NCI-H1105 treated with DMSO at 0.1 percent for 48 hours (cell line): Measurements from ENCODE around the gene BIN1.

Experiments used
- DNase-seq: peaks from one replicate; lab custom pipeline; 2025; lab: John Stamatoyannopoulos, UW

Gene BIN1

GRCh38 chr2:127020536-127020935 lies 86.4 kb downstream of the BIN1 start:
- no peak for DNase-seq

DNA sequence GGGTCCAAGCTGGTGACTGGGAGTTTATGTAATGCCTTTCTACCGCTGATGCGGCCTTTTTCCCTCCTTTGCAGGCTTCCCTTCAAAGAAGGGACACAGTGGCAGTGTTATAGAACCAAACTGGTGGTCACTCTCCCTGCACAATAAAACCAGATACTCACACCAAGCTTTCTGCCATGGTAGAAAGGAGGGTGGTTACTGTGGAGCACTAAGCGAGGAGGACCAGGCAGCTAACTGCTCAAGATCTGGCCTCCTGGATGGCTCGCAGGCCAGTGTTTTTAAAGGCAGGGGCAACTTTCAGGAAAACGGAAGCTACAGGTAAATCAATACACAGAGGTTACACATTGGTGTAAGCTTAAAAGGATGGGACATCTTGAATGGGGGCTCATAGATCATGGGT lies 89.4 kb downstream of the BIN1 start:
- DNase-seq = no peak

GRCh38 chr2:127016329-127016728 lies 90.6 kb downstream of the BIN1 start:
- no peak for DNase-seq

DNA sequence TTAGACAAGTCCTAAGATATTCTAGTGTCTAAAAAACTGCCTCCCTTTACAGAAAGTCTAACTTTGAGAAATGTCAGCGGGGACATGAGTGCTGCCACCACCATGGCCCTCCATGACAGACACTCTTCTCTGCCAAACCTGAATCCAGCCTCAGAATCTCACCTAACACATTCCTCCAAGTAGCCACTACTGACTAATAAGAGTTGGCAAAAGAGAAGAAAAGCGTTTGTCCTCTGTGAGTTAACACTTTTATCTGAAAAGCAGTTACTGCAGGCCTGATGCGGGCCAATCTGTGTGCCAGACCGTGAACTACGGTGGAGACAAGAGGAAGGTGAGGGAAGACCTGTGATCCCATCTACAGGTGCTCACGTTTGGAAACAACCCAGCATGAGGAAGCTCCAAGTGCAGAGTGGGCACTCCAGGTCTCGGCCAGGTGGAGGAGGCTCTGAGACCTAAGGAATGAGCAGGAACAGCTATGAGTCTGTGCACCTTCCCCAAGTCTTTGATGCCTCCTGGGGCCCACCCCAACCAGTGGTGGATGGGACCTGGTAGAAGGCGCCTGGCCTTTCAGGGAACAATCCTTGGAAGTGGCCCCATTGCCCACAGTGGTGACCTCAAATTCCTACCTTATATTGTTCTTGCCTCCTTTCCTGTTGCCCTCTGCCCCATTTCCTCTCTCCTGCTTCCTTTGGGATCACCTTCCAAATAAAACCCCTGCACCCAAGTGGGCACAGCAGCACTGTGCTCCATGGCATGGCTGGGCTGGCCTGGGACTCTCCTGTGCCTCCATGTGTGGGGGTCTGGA lies 91.6 kb downstream of the BIN1 start:
- no peak for DNase-seq

DNA sequence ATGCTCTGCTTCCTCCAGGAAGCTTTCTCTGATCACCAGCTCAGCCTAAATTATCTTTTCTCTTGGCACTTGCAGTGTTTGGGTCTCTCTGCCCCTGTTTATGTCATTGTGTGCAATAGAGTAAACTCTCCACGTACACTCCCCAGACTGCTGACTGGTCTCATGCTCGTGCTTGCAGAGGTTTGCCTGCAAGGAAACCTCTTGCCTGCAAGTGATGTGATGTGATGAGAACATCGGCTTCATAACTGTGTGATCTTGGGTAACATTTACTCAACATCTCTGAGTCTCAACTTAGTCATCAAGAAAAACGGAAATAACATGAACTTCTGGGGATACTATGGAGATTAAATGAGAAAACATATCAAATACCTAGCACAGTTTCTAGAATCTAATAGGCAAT lies 92.3 kb downstream of the BIN1 start:
- DNase-seq = no peak

DNA sequence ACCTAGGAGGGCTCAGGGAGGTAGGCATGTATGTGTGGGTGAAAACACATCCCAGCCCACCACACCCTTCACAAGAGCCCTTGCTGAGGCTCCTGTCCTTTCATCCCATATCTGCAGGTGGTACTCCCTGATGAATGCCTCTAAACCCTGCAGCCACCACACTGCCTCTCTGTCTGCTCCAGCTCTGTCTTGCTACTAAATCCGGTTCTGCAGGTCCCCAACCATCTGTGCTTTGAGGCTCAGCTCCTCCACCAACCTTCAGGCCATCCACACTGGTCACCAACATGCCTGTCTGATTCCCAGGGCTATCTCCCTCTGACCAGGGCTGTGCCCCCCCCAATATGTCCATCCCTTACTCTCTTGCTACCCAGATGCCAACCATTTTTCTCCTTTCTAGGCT lies 92.7 kb downstream of the BIN1 start:
- DNase-seq = no peak

DNA sequence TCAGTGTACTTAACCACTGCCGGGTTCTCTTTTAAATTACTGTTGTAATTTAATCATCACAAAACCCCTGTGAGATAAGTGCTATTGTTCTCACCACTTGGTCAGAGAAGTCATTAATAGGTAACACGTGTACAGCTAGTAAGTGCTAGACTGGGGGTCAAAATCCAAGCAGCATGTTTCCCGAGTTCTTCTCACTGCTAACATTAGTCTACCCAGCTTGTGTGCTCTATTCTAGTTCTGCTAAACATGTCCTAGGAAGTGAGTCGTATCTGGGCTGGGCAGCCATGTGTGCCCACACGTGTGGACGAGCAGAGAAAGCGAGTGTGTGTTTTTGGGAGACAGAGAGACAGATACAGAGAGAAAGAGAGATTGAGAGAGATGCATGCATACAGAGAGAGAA lies 94.1 kb downstream of the BIN1 start:
- DNase-seq = no peak

DNA sequence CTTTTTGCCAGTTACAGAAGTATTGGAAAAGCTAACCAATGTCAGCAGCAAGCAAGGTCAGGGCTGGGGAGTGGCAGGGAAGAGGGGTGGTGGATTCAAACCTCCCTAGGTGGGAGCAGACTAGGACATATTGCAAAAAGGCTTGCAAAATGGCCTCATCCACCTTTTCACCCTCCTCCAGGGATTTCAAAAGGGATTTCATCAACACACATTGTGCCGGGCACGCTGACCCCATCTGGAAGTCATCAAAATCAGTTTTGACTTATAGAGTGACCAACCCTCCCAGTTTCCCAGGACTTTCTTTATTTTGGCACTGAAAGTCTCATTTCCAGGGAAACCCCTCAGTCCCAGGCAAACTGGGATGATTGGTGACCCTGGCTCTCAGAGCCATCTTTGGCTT lies 94.7 kb downstream of the BIN1 start:
- DNase-seq = no peak

GRCh38 chr2:127011796-127012195 lies 95.2 kb downstream of the BIN1 start:
- no peak for DNase-seq

DNA sequence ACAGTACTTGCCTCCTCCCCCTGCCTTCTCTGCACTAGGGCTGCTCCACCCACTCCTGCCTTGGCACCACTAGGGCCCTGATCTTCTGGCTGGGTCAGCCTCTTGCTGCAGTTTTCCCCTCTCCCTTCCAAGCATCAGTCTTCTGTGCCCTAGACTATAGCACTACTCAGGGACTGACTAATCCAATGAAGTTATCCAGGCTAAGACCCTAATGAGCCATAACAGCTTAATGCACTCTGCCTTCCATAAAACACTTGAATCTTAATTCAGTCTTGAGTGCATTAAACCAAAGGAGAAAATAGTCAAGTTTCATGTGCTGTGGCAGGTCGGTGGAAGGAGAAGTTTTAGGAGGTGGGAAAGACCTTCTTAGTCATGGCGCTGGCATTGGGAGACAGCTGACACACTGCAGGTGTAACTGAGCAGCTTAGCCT lies 95.7 kb downstream of the BIN1 start:
- no peak for DNase-seq

- DNase-seq = no peak
Observed at GRCh38 chr2:127008265-127009015, 98.5 kb downstream of the BIN1 start.

GRCh38 chr2:127007652-127008051 lies 99.3 kb downstream of the BIN1 start:
- DNase-seq = no peak

- DNase-seq = no peak
Observed at GRCh38 chr2:127006962-127007361, 100.0 kb downstream of the BIN1 start.

DNA sequence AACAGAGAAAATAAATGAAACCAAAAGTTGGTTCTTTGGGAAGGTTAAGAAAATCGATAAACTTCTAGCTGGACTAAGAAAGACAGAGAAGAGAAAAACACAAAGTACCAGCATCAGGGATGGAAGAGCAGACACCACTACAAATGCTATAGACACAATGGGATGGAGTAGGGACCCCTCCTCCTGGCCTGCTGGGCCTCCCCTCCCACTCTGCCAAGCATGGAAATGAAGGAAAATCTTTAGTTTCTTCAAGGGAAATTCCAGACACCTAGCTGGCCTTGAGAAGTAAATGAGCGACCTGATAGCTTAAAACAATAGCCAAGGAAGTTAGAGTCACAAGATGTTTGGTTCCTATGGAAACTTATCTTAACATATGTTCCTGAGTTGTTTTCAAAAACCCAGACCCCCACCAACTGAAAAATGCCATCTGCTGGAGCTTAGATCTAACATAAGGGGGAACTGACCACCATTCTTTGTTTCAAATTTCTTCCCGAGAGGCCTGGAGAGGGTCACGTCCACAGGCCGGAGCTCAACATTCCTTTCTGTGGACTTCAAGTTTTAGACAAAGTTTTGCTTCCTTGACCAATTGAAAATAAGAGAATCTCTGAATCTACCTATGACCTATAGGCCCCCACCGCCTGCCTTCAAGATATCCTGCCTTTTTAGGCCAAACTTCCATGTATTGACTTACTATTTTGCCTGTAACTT lies 101.9 kb downstream of the BIN1 start:
- DNase-seq = no peak

DNA sequence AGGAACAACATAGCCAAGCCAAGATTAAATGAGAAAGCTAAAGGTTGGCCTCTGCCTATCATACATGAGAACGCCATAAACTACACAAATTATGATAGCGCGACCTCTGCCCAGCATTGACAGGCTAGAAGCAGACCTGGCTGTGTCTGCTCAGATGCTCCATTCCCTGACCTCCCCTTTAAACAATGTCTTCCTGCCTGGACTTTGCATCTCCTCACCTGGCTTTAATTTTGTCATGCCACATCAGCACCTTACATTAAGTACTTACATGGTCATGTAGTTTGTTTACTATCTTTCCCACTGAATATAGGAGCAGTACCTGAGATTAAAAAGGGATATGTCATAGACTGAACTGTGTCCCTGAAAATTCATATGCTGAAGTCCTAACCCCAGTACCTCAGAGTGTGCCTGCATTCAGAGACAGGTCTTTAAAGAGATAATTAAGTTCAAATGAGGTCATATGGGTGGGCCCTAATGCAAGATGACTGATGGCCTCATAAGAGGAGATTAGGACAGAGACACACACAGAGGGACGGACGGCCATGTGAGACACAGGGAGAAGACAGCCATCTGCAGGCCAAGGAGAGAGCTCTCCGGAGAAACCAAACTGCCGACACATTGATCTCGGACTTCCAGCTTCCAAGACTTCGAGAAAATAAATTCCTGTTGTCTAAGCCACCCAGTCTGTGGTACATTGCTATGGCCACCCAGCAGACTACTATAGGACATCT lies 103.7 kb downstream of the BIN1 start:
- no peak for DNase-seq

DNA sequence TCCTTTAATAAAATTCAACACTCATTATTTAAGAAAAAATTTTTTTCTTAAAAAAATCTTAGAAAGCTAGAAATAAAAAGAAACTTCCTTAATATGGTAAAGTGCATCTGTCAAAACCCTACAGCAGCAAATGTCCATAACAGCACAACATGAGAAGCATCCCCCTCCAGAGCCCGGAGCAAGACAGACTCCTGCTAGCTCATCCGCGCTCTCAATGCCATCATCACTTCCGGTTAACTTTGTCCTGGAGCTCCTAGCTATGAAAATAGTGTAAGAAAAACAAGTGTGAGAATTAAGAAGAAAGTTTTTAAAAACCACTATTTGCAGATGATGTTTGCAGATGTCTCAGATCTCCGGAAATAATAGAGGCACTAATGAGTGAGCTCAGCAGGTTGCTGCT lies 105.2 kb downstream of the BIN1 start:
- DNase-seq = no peak

DNA sequence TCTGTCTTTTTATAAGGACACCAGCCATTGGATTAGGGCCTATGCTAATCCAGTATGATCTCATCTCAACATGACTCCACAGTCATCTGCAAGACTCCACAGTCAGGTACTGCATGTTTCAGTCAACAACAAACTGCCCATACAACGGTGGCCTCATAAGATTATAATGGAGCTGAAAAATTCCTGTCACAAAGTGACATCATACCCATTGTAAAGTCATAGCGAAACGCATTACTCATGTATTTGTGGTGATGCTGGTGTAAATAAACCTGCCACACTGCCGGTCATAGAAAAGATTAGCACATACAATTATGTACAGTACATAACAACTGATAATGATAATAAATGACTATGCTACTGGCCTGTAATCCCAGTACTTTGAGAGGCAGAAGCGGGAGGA lies 106.0 kb downstream of the BIN1 start:
- no peak for DNase-seq

DNA sequence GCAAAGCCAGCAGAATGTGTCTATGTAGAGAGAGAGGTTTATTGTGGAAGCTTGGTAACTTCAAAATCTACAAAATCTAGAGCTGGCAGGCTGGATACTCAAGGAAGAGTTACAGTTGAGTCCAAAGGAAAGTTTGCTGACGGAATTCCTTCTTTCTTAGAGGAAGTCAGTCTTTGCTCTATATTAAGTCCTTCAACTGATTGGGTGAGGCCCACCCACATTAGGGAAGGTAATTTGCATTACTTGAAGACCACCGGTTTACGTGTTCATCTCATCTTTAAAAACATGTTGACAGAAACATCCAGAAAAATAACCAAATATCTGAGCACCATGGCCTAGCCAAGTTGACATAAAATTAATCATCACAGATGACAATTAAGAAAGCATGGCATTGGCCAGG lies 106.8 kb downstream of the BIN1 start:
- DNase-seq = no peak

DNA sequence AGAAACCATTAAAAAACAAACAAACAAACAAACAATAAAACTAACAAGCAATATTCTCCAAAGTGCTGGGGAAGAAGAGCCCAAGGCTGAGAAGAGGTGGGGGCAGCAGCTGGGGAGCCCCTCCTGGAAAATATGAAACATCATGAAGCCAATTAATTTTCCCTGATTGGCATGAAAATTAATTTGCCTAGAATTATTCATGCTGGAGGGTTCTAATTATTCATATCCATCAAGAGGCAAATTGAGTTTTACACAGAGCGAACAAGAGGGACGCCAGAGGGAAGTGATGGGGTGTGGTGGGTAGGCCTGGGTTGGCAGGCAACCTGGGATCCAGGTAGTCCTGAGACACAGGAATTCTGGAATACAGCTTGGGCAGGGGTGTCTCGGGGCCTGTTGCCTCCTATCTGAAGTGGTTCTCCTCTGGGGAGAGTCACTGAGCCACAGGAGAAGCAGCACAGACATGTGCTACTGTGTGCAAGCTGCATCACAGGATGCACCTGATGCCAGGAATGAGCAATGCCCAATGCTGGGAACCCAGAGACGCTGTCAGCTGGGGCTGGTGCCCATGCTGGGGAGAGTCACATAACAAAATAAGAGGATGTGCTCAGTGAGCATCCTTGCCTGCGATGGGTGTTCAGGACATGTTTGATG lies 107.7 kb downstream of the BIN1 start:
- no peak for DNase-seq

GRCh38 chr2:126998486-126998885 lies 108.5 kb downstream of the BIN1 start:
- DNase-seq = no peak
